ENCODE measurements around the gene C14orf93. TPM values are rescaled to one million over a fixed set of nuclear protein-coding genes. Genes with fewer than 3 reads are reported as not detected.

Gene C14orf93
- polyA plus RNA-seq, 3 donors, result 2.5 to 17.6 (median 3.7) TPM

DNA sequence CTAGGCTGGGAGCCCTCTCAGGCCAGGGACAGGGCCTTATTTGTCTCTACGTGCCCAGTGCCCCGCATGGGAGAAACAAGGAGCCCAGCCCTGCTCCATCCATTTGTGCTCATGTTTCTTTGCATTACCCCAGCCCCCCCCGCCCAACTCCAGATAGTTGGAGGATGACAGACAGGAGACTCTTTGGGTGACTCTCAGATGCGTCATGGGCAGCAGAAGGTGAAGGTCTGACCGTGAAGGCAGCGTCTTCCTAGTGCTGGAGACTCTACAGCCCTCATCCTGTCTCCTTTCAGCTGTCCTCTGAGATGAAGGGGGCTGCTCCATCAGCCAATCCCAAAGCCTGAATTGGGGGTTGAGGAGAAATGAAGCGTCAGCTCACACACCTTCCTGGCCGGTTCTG lies 31.8 kb upstream of the C14orf93 start:
- Histone ChIP-seq H3K4me1 (ENCODE audit: control insufficient read depth in 1 of 2, insufficient read depth in 2 of 2, low read length in 2 of 2) (no peaks in the 10 kb centered on the region), H3K4me2 (replicated peaks; ENCODE audit: extremely low read depth, low read length, poor library complexity, severe bottlenecking) (no peak overlapping the region), H3K9ac (ENCODE audit: insufficient read depth, low read length, poor library complexity, severe bottlenecking) (no peak overlapping the region), H4K20me1 (ENCODE audit: insufficient read depth, low read length) (no peaks in the 10 kb centered on the region), H3K4me3 (replicated peaks in 1 of 3; ENCODE audit: low read depth in 2 of 3, low read length in 3 of 3) (no peak overlapping the region), H2AFZ (ENCODE audit: insufficient read depth, low read depth, low read length, poor library complexity, severe bottlenecking) (no peak overlapping the region), H3K27ac (ENCODE audit: low read depth in 1 of 2, low read length in 2 of 2) (no peak overlapping the region), H3K9me3 (replicated peaks in 1 of 2; ENCODE audit: control insufficient read depth in 1 of 2, insufficient read depth in 1 of 2, low read length in 2 of 2) (no peaks in the 10 kb centered on the region), H3K79me2 (ENCODE audit: insufficient read depth, low read length) (no peaks in the 10 kb centered on the region), H3K36me3 (replicated peaks in 1 of 2; ENCODE audit: control insufficient read depth in 1 of 2, insufficient read depth in 2 of 2, low read length in 2 of 2) (no peaks in the 10 kb centered on the region), H3K27me3 (ENCODE audit: control insufficient read depth in 2 of 2, insufficient read depth in 2 of 2, low read length in 2 of 2) (no peaks in the 10 kb centered on the region)
- TF ChIP-seq, protein P1, sequence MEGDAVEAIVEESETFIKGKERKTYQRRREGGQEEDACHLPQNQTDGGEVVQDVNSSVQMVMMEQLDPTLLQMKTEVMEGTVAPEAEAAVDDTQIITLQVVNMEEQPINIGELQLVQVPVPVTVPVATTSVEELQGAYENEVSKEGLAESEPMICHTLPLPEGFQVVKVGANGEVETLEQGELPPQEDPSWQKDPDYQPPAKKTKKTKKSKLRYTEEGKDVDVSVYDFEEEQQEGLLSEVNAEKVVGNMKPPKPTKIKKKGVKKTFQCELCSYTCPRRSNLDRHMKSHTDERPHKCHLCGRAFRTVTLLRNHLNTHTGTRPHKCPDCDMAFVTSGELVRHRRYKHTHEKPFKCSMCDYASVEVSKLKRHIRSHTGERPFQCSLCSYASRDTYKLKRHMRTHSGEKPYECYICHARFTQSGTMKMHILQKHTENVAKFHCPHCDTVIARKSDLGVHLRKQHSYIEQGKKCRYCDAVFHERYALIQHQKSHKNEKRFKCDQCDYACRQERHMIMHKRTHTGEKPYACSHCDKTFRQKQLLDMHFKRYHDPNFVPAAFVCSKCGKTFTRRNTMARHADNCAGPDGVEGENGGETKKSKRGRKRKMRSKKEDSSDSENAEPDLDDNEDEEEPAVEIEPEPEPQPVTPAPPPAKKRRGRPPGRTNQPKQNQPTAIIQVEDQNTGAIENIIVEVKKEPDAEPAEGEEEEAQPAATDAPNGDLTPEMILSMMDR (IDR thresholded peaks at IDR 0.05), result no peak
- intact Hi-C loops (cut with micrococcal nuclease), result no loop called here
- Mint-ChIP-seq H3K27me3 (ENCODE audit: low read depth in 3 of 3) (peaks cover 3 to 11% (median 11%) of the 10 kb centered on the region in 3 donors), H3K4me1 (peaks cover 8% of the 10 kb centered on the region), H3K9me3 (peaks cover 0 to 2% (median 0%) of the 10 kb centered on the region in 7 donors), H3K4me3 (no peak overlapping the region), H3K27ac (peak overlapping the region in 1 of 7 donors; percentile 26), H3K36me3 (no peaks in the 10 kb centered on the region)
- WGBS (ENCODE audit: insufficient coverage), result 73% methylated on average over 2 of the region's 8 CpGs
- DNase-seq, result no peak

- Histone ChIP-seq H3K9me3 (replicated peaks in 1 of 2; ENCODE audit: control insufficient read depth in 1 of 2, insufficient read depth in 1 of 2, low read length in 2 of 2) (no peaks in the 10 kb centered on the region), H3K9ac (ENCODE audit: insufficient read depth, low read length, poor library complexity, severe bottlenecking) (no peak overlapping the region), H3K36me3 (replicated peaks in 1 of 2; ENCODE audit: control insufficient read depth in 1 of 2, insufficient read depth in 2 of 2, low read length in 2 of 2) (no peaks in the 10 kb centered on the region), H3K4me1 (ENCODE audit: control insufficient read depth in 1 of 2, insufficient read depth in 2 of 2, low read length in 2 of 2) (peaks cover 4 to 5% of the 10 kb centered on the region in 2 donors), H4K20me1 (ENCODE audit: insufficient read depth, low read length) (no peaks in the 10 kb centered on the region), H3K27me3 (ENCODE audit: control insufficient read depth in 2 of 2, insufficient read depth in 2 of 2, low read length in 2 of 2) (no peaks in the 10 kb centered on the region), H3K4me2 (replicated peaks; ENCODE audit: extremely low read depth, low read length, poor library complexity, severe bottlenecking) (no peak overlapping the region), H3K79me2 (ENCODE audit: insufficient read depth, low read length) (no peaks in the 10 kb centered on the region), H3K27ac (ENCODE audit: low read depth in 1 of 2, low read length in 2 of 2) (no peak overlapping the region), H3K4me3 (replicated peaks in 1 of 3; ENCODE audit: low read depth in 2 of 3, low read length in 3 of 3) (no peak overlapping the region), H2AFZ (ENCODE audit: insufficient read depth, low read depth, low read length, poor library complexity, severe bottlenecking) (no peak overlapping the region)
- Mint-ChIP-seq H3K4me1 (peaks cover 8% of the 10 kb centered on the region), H3K27ac (no peak overlapping the region), H3K9me3 (peaks cover 0 to 2% (median 0%) of the 10 kb centered on the region in 7 donors), H3K27me3 (ENCODE audit: low read depth in 3 of 3) (peaks cover 3 to 11% (median 6%) of the 10 kb centered on the region in 3 donors), H3K4me3 (no peak overlapping the region), H3K36me3 (no peaks in the 10 kb centered on the region)
- intact Hi-C loops (cut with micrococcal nuclease), result no loop called here
- DNase-seq, result no peak
- TF ChIP-seq, protein P1 (IDR thresholded peaks at IDR 0.05), result no peak
- WGBS (ENCODE audit: insufficient coverage), result 100% methylated on average over 2 of the region's 4 CpGs
Measured at GRCh38 chr14:23040100-23040499, 30.2 kb upstream of the C14orf93 start.
